Astrocyte (in vitro differentiated cells and primary cell): ENCODE results near the gene GRM4.

Source experiments
- CTCF ChIP-seq: IDR thresholded peaks from 2 replicates; pipeline ENCODE4 v1.5.1; 2011; ENCODE audit warnings: low read depth, mild to moderate bottlenecking, inconsistent platforms, low read length, moderate library complexity; ENCODE audit not compliant: insufficient read depth
- EZH2 ChIP-seq: IDR thresholded peaks from 2 replicates; pipeline ENCODE4 v1.6.1; 2012; ENCODE audit warnings: mild to moderate bottlenecking, low read length, inconsistent platforms; ENCODE audit not compliant: insufficient read depth

- TF ChIP-seq CTCF, result no peak
- TF ChIP-seq EZH2, result no peak
Measured at GRCh38 chr6:33983109-33983716, 162.7 kb downstream of the GRM4 start.
